Natural killer cell (primary cell): ENCODE results near the gene TEX2. TPM values are rescaled to one million over a fixed set of nuclear protein-coding genes. Genes with fewer than 3 reads are reported as not detected.

Experiments
- ATAC-seq, 3 donors: fragments of 150-1000 bp in 2 of 3; fragments of 200-7000 bp in 1 of 3; cut with Tn5 transposase; 1 replicate in 1 of 3; 2 replicates in 2 of 3; pipeline ENCODE4 v1.10.0; 2021; ENCODE audit warnings: mild to moderate bottlenecking in 2 of 3, moderate library complexity in 2 of 3
- DNase-seq, 2 donors: peaks; one replicate each; pipeline versions ENCODE4 v3.0.0 to v3.0.0-alpha.2; 2013 to 2021; ENCODE audit warnings: mixed read lengths in 1 of 2
- H3K27ac ChIP-seq: one replicate; pipeline ENCODE4 v1.5.1; 2013; ENCODE audit warnings: mild to moderate bottlenecking, low read length
- H3K27me3 ChIP-seq: one replicate; pipeline ENCODE4 v1.6.1; 2013; ENCODE audit warnings: low read length; ENCODE audit not compliant: control insufficient read depth, insufficient read depth
- H3K36me3 ChIP-seq: one replicate; pipeline ENCODE4 v1.6.1; 2013; ENCODE audit warnings: low read length; ENCODE audit not compliant: control insufficient read depth, insufficient read depth
- H3K4me1 ChIP-seq: one replicate; pipeline ENCODE4 v1.6.1; 2013; ENCODE audit warnings: low read length; ENCODE audit not compliant: control insufficient read depth, insufficient read depth
- H3K4me3 ChIP-seq: one replicate; pipeline ENCODE4 v1.5.1; 2013; ENCODE audit warnings: low read length
- H3K9me3 ChIP-seq: one replicate; pipeline ENCODE4 v1.6.1; 2013; ENCODE audit warnings: low read length; ENCODE audit not compliant: control insufficient read depth, insufficient read depth
- H3K27ac Mint-ChIP-seq, 2 donors: one replicate each; pipeline ENCODE4 v1.8.0; 2022; ENCODE audit warnings: mild to moderate bottlenecking in 2 of 2, mixed read lengths in 2 of 2, moderate library complexity in 1 of 2
- H3K27me3 Mint-ChIP-seq, 2 donors: one replicate each; pipeline ENCODE4 v1.8.0; 2022; ENCODE audit warnings: low read depth in 2 of 2, mixed read lengths in 2 of 2
- H3K36me3 Mint-ChIP-seq: one replicate; pipeline ENCODE4 v1.8.0; 2022; ENCODE audit warnings: mixed read lengths
- H3K4me1 Mint-ChIP-seq, 2 donors: one replicate each; pipeline ENCODE4 v1.8.0; 2022; ENCODE audit warnings: mixed read lengths in 2 of 2
- H3K4me3 Mint-ChIP-seq: one replicate; pipeline ENCODE4 v1.8.0; 2022; ENCODE audit warnings: mild to moderate bottlenecking, moderate library complexity, mixed read lengths
- H3K9me3 Mint-ChIP-seq, 2 donors: one replicate each; pipeline ENCODE4 v1.8.0; 2022; ENCODE audit warnings: mixed read lengths in 2 of 2
- WGBS: methylation state at CpG from one replicate; pipeline ENCODE4 v1.1.7; 2013; ENCODE audit warnings: missing lambda C conversion rate; ENCODE audit not compliant: insufficient coverage; 5-methylcytosine and 5-hydroxymethylcytosine counted together
- intact Hi-C: fragments of 100-400 bp; cut with micrococcal nuclease; formaldehyde crosslinking; loops from one replicate; pipeline ENCODE4 v1.14.2; 2022
- total RNA-seq, 4 donors: library from RNA; stranded (reverse); fragments of 120-200 nt in 1 of 4; gene quantifications; one replicate each; pipeline versions ENCODE4 v1.2.3 to v1.2.4, GENCODE V29; 2013 to 2022
- TF ChIP-seq, protein P1 (sequence below): fragments of 200-600 bp; IDR thresholded peaks from one replicate; pipeline ENCODE4 v1.8.0; 2022; ENCODE audit warnings: antibody characterized with exemption

TEX2 gene
- total RNA-seq, 3 donors from 2014 or later (not counting 1 experiment from before 2014, with no cell fraction given), result 8.3 to 16.3 (median 11.3) TPM

DNA sequence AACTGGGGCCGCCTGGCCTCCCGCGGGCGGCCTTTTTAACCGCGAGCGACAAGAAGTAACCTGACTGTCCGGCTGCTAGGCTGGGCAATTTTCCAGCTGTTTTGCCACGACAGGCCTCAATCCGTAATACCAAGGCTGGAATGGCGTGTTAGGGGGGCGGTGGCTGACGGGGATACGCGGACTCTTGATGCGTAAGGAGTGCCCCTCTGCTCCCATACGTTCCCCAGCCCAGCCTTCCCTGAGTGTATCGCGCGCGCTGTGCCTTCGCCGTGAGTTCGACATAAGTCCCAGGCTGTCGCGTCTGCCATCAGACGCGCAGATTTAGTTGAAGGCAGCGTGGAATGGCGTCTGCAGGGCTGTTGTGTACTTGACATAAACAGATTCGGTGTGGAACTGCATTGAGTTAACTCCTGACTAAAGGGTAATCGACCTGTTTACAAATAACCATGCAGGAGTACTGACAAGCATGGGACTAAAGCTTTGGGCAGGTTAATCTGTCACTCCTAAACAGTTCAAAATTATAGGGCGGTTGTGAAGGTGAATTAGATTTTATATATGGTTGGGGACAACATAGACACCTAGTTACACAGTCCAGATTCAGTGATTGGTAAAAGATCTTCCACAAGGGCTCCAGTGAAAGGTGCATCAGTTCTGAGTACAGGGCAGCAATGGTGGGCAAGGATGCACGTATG is 116.5 kb downstream of the TEX2 start:
- no peaks in the 10 kb centered on the region for H3K9me3 Mint-ChIP-seq
- Histone ChIP-seq H3K4me3 (peak overlapping the region; percentile 62), H3K9me3 (no peaks in the 10 kb centered on the region), H3K36me3 (peaks cover 8% of the 10 kb centered on the region), H3K4me1 (peaks cover 20% of the 10 kb centered on the region), H3K27me3 (no peaks in the 10 kb centered on the region), H3K27ac (peak overlapping the region; percentile 87)
- TF ChIP-seq, protein P1, sequence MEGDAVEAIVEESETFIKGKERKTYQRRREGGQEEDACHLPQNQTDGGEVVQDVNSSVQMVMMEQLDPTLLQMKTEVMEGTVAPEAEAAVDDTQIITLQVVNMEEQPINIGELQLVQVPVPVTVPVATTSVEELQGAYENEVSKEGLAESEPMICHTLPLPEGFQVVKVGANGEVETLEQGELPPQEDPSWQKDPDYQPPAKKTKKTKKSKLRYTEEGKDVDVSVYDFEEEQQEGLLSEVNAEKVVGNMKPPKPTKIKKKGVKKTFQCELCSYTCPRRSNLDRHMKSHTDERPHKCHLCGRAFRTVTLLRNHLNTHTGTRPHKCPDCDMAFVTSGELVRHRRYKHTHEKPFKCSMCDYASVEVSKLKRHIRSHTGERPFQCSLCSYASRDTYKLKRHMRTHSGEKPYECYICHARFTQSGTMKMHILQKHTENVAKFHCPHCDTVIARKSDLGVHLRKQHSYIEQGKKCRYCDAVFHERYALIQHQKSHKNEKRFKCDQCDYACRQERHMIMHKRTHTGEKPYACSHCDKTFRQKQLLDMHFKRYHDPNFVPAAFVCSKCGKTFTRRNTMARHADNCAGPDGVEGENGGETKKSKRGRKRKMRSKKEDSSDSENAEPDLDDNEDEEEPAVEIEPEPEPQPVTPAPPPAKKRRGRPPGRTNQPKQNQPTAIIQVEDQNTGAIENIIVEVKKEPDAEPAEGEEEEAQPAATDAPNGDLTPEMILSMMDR, result no peak
- no peak overlapping the region for H3K27ac Mint-ChIP-seq
- DNase-seq, result peak in 1 of 2 donors; percentile 72
- peaks cover 0 to 8% of the 10 kb centered on the region in 2 donors for H3K4me1 Mint-ChIP-seq
- intact Hi-C loops, result loop anchor here (5.0 kb wide), 1 partner anchor 229 kb away; the partner anchor contains the start of gene GH1
- ATAC-seq, result peak in 1 of 3 donors; percentile 1
- H3K36me3 Mint-ChIP-seq, result no peaks in the 10 kb centered on the region
- 2% methylated on average over 34 of the region's 34 CpGs for WGBS
- H3K27me3 Mint-ChIP-seq, result no peaks in the 10 kb centered on the region
- H3K4me3 Mint-ChIP-seq, result no peak overlapping the region

DNA sequence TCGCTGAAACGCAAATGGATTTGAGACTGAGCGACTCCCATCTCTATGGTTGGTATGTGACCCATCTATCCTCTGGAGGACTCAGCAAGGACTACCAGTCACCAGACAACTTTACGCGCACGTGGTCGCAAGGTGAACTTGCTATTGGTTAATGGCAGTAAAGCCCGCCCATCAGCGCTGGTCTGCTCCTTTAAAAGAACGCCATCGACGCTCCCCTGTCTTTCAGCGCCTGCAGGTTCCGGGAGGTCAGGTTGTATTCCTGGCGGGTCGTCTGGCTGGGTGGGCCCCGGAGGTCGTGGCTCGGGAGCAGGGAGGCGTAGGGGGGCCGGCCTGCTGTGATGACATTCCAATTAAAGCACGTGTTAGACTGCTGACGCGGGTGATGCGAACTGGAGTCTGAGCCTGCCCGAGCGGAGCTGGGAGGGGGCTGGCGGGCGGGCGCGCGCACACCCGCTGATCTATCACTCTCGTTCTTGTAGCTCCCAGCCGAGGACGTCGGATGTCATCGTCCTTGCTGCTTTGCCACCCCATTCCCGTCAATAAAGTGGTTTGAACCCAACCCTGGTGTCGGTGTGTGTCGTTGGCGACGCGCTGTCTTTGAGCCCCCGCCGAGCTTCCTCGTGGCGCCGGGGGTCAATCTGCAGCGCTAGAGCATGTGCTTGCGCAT is 117.2 kb downstream of the TEX2 start:
- Mint-ChIP-seq H3K4me1 (peaks cover 0 to 8% of the 10 kb centered on the region in 2 donors), H3K27me3 (no peaks in the 10 kb centered on the region), H3K9me3 (no peaks in the 10 kb centered on the region), H3K36me3 (no peaks in the 10 kb centered on the region), H3K27ac (no peak overlapping the region), H3K4me3 (no peak overlapping the region)
- no peaks in the 10 kb centered on the region for H3K27me3 ChIP-seq
- peaks cover 20% of the 10 kb centered on the region for H3K4me1 ChIP-seq
- intact Hi-C loops, result loop anchor here (1.0 to 5.0 kb wide), 3 partner anchors 116 to 229 kb away; partner anchors contain the start of gene GH1
- peaks cover 7% of the 10 kb centered on the region for H3K36me3 ChIP-seq
- peak overlapping the region; percentile 87 for H3K27ac ChIP-seq
- under 1% methylated on average over 51 of the region's 51 CpGs for WGBS
- ATAC-seq (peak; percentile 94 to 100 (median 97)), DNase-seq (peak; percentile 86 to 98)
- H3K4me3 ChIP-seq, result peak overlapping the region; percentile 62
- no peaks in the 10 kb centered on the region for H3K9me3 ChIP-seq
- TF ChIP-seq, protein P1, result no peak

DNA sequence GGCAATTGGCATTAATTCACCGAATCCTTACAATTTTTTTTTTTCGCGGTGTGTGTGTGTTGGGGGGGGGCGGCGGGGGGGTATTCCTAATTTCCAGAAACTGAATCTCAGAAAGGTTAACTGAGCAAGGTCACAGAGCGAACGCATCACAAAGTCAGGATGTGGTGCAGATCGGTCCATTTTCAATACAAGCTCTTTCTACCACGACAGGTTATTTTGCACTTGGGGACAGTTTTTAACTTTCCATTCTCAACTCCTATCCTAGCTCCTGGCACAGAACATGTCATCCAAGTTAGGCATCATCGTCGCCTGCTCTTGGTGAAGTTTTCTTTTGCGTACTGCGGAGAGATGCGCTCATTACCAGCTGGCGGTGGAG is 117.7 kb downstream of the TEX2 start:
- Mint-ChIP-seq H3K9me3 (no peaks in the 10 kb centered on the region), H3K4me3 (no peak overlapping the region), H3K27ac (no peak overlapping the region), H3K36me3 (no peaks in the 10 kb centered on the region), H3K4me1 (peaks cover 0 to 8% of the 10 kb centered on the region in 2 donors), H3K27me3 (no peaks in the 10 kb centered on the region)
- no peak for DNase-seq
- H3K4me3 ChIP-seq, result peak overlapping the region; percentile 62
- peaks cover 1% of the 10 kb centered on the region for H3K36me3 ChIP-seq
- WGBS, result 0% methylated on average over 12 of the region's 15 CpGs
- H3K4me1 ChIP-seq, result peaks cover 20% of the 10 kb centered on the region
- intact Hi-C loops, result loop anchor here (1.0 to 5.0 kb wide), 3 partner anchors 117 to 228 kb away; partner anchors contain the start of gene GH1
- peak; percentile 17 to 25 (median 17) for ATAC-seq
- no peaks in the 10 kb centered on the region for H3K9me3 ChIP-seq
- TF ChIP-seq, protein P1, result no peak
- H3K27me3 ChIP-seq, result no peaks in the 10 kb centered on the region
- peak overlapping the region; percentile 87 for H3K27ac ChIP-seq
